ENCODE data around the gene KMT2E.

- no peak for TF ChIP-seq CTCF (IDR thresholded peaks at IDR 0.05)
- TF ChIP-seq POLR2A (IDR thresholded peaks at IDR 0.05): no peak
These were observed 34.7 kb upstream of the KMT2E start for GRCh38 chr7:104979167-104979841.
